ENCODE measurements around the gene PTTG1IP. TPM values are rescaled to one million over a fixed set of nuclear protein-coding genes. Genes with fewer than 3 reads are reported as not detected.

The PTTG1IP gene
- total and polyA plus RNA-seq, 2 of the 13 experiments (the other 11 are each of a cell fraction or from before 2014, with no cell fraction given), result 161 to 700 TPM

- TF ChIP-seq, protein P1, sequence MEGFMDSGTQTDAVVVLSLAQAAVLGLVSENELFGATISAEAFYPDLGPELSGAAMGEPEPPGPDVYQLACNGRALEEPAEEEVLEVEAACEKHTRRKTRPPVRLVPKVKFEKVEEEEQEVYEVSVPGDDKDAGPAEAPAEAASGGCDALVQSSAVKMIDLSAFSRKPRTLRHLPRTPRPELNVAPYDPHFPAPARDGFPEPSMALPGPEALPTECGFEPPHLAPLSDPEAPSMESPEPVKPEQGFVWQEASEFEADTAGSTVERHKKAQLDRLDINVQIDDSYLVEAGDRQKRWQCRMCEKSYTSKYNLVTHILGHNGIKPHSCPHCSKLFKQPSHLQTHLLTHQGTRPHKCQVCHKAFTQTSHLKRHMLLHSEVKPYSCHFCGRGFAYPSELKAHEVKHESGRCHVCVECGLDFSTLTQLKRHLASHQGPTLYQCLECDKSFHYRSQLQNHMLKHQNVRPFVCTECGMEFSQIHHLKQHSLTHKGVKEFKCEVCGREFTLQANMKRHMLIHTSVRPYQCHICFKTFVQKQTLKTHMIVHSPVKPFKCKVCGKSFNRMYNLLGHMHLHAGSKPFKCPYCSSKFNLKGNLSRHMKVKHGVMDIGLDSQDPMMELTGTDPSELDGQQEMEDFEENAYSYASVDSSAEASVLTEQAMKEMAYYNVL (CRISPR knock-in tag; IDR thresholded peaks at IDR 0.05; ENCODE audit: borderline replicate concordance), result peak; percentile 44; the same call in 1 of the 2 replicates
- TF ChIP-seq RAD51 (IDR thresholded peaks at IDR 0.05; ENCODE audit: borderline replicate concordance) (no peak), ZNF329 (CRISPR knock-in tag; IDR thresholded peaks at IDR 0.05; ENCODE audit: low read depth) (no peak), MBNL3 (CRISPR knock-in tag; conservative IDR thresholded peaks at IDR 0.05) (no peak), ZBTB1 (CRISPR knock-in tag; IDR thresholded peaks at IDR 0.05; ENCODE audit: borderline replicate concordance) (no peak), TBX2 (CRISPR knock-in tag; IDR thresholded peaks at IDR 0.05; ENCODE audit: borderline replicate concordance) (no peak), ZNF878 (CRISPR knock-in tag; IDR thresholded peaks at IDR 0.05) (0 out of 2 replicates have a peak, but pooled peaks have one; percentile 57), AFF4 (CRISPR knock-in tag; IDR thresholded peaks at IDR 0.05) (no peak), ZSCAN12 (CRISPR knock-in tag; IDR thresholded peaks at IDR 0.05) (0 out of 2 replicates have a peak, but pooled peaks have one; percentile 37), ZNF562 (CRISPR knock-in tag; IDR thresholded peaks at IDR 0.05; ENCODE audit: borderline replicate concordance) (no peak)
- TF ChIP-seq, protein P2, sequence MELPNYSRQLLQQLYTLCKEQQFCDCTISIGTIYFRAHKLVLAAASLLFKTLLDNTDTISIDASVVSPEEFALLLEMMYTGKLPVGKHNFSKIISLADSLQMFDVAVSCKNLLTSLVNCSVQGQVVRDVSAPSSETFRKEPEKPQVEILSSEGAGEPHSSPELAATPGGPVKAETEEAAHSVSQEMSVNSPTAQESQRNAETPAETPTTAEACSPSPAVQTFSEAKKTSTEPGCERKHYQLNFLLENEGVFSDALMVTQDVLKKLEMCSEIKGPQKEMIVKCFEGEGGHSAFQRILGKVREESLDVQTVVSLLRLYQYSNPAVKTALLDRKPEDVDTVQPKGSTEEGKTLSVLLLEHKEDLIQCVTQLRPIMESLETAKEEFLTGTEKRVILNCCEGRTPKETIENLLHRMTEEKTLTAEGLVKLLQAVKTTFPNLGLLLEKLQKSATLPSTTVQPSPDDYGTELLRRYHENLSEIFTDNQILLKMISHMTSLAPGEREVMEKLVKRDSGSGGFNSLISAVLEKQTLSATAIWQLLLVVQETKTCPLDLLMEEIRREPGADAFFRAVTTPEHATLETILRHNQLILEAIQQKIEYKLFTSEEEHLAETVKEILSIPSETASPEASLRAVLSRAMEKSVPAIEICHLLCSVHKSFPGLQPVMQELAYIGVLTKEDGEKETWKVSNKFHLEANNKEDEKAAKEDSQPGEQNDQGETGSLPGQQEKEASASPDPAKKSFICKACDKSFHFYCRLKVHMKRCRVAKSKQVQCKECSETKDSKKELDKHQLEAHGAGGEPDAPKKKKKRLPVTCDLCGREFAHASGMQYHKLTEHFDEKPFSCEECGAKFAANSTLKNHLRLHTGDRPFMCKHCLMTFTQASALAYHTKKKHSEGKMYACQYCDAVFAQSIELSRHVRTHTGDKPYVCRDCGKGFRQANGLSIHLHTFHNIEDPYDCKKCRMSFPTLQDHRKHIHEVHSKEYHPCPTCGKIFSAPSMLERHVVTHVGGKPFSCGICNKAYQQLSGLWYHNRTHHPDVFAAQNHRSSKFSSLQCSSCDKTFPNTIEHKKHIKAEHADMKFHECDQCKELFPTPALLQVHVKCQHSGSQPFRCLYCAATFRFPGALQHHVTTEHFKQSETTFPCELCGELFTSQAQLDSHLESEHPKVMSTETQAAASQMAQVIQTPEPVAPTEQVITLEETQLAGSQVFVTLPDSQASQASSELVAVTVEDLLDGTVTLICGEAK (IDR thresholded peaks at IDR 0.05), result no peak
- TF ChIP-seq, protein P2 (CRISPR knock-in tag; IDR thresholded peaks at IDR 0.05), result no peak
- TF ChIP-seq, protein P3, sequence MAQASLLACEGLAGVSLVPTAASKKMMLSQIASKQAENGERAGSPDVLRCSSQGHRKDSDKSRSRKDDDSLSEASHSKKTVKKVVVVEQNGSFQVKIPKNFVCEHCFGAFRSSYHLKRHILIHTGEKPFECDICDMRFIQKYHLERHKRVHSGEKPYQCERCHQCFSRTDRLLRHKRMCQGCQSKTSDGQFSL (CRISPR knock-in tag; IDR thresholded peaks at IDR 0.05), result no peak
These were observed 688 bp downstream of the PTTG1IP start (continued) for GRCh38 chr21:44872649-44873355.

Measured in HepG2 (cell line).